DMS53 (cell line): Measurements from ENCODE around the gene DLG2.
"Not testable (repeated sequence)": the region's sequence is repeated elsewhere in the genome, so short reads cannot be mapped to it uniquely, and the experiment has no call there.

Experiments
- DNase-seq: peaks from one replicate; lab custom pipeline; 2025; lab: John Stamatoyannopoulos, UW

Gene DLG2

GRCh38 chr11:83629775-83630174 is 1997.4 kb downstream of the DLG2 start:
- DNase-seq: no peak

GRCh38 chr11:83628622-83629355 is 1998.4 kb downstream of the DLG2 start:
- DNase-seq: no peak

GRCh38 chr11:83625336-83625735 is 2001.8 kb downstream of the DLG2 start:
- DNase-seq: no peak

- DNase-seq: no peak
These were observed 2009.5 kb downstream of the DLG2 start for GRCh38 chr11:83617671-83618070.

DNA sequence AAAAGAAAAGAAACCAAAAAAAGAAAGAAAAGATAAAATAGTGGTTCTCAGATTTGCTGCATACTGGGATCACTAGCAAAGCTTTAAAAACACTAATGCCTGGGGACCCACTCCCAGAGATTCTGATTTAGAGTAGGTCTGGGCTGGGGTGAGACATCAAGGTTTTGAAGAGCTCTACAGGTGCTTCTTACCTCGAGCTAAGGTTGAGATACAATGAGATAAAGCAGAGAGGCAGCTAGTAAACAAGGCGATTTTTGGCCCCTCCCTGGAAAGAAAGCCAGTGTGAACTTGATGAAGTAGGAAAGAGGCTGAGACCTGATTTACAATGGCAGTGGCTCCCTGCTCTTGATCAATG is 2013.4 kb downstream of the DLG2 start:
- DNase-seq: no peak

- no peak for DNase-seq
These were observed 2014.0 kb downstream of the DLG2 start for GRCh38 chr11:83612891-83613766.

DNA sequence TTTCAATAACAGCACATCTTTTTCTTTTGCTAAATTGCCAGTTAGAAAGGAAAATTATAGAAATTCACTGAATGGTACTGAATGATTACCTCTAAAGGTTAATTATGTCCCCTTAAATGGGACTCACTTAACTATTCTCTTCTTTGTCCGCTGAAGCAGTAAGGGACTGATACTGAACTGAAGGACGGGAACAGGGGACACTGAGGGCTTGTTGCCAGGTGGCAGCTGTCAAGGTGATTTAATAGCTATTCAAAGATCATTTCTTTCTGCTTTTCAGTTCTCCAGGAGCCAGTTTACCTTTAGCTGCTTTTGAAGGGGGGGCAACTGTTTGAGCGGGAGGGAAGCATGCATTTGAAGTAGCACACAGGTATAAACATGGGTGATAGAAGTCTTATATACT is 2015.5 kb downstream of the DLG2 start:
- peak; percentile 22 for DNase-seq

DNA sequence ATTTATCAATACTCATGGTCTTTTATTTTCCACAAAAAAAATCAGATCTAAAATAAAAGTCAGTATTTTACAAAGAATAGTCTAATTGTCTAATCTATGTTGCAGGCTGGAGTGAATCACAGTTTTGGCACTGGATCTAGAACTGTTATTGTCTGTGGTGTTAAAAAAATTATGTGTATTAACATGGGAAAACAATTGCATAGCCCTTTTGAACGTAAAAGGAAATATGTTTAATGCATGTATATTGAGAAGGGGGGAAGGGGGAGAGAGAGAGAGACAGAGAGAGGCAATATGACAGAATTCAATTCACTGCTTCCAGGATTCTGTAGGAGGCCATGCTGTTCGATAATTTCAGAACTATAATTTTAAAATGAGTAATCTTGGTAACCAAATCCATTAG is 2016.1 kb downstream of the DLG2 start:
- DNase-seq: no peak

- no peak for DNase-seq
These were observed 2018.0 kb downstream of the DLG2 start for GRCh38 chr11:83609191-83609590.

DNA sequence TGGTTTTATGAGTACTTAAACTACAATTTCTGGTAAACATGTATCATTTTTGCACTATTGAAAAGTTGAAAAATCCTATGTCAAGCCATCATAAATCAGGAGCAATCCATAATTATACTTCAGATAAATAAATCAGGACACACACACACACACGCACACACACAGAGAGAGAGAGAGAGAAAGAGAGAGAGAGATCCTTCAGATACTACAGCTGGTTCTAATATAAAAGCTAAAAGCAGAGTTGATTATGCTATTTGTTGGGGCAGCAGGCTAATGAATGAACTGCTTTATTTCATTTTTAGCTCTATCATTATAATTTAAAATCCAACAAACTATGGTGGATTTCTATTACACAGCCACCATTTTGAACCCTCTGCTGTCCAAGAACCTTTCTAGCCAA is 2018.6 kb downstream of the DLG2 start:
- DNase-seq: no peak

- no peak for DNase-seq
These were observed 2025.1 kb downstream of the DLG2 start for GRCh38 chr11:83601914-83602527.

GRCh38 chr11:83601201-83601913 is 2025.8 kb downstream of the DLG2 start:
- no peak for DNase-seq

GRCh38 chr11:83600661-83601060 is 2026.5 kb downstream of the DLG2 start:
- DNase-seq: no peak

DNA sequence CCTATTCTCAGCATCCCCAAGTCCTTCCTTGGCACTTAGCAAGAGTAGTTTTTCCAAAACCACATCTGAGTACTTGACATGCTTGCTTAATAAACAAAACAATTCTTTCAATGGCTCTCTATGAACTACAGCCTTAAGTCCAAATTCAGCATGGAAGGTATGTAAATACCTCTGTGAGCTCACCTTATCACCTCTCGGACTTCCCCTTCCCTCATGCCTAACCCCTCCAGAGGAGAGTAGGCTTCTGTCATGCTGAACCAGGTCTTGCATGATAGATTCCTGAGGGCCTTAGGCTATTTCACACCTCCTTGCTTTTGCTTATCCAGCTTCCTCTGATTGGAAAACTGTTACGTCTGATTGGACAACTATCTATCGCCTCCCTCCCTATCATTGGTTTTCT is 2028.1 kb downstream of the DLG2 start:
- peak; percentile 53 for DNase-seq

- DNase-seq: not testable (repeated sequence)
These were observed 2039.3 kb downstream of the DLG2 start for GRCh38 chr11:83587797-83588196.

GRCh38 chr11:83583757-83584366 is 2043.3 kb downstream of the DLG2 start:
- DNase-seq: peak; percentile 32

GRCh38 chr11:83574519-83574918 is 2052.6 kb downstream of the DLG2 start:
- DNase-seq: no peak

DNA sequence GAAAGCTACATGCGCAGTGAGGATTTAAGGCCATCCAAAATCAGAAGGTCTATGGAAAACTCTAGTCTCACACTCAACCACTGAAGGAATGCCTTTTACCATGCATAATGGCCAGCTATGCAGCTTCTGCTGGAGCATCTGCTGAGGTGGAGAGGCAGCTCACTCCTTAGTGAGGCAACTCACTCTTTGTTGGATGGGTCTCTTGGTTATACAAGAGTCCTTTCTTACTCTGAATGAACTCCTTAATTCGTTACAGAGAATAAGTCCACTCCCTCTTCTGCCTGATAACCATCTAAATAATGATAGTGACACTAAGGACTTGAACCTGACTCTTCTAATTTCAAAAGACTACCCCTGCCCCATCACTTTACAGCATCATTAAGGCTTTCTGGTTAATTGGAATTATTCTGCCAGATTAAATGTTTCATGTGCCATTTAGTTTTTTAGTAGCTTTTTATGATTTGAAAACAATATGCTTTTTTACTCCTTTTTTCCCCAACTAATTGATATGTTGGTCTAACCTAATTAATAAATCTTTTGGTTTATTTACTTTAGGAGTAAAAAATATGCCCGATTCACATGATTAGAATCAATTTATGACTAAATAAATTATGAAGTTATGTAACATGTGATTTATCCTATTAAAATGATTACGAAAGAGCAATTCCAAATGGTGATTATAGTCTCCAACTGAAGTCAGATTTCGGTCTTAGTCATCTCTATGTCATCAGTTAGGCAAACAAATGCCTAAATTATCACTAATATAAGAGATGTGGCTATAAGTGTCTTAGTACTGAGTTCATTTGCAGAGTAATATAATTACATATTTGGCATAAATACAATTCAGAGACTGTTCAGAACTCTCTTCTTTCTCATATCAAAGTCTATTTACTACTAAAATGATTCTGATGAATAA is 2054.3 kb downstream of the DLG2 start:
- no peak for DNase-seq

GRCh38 chr11:83571302-83571701 is 2055.8 kb downstream of the DLG2 start:
- DNase-seq: no peak

DNA sequence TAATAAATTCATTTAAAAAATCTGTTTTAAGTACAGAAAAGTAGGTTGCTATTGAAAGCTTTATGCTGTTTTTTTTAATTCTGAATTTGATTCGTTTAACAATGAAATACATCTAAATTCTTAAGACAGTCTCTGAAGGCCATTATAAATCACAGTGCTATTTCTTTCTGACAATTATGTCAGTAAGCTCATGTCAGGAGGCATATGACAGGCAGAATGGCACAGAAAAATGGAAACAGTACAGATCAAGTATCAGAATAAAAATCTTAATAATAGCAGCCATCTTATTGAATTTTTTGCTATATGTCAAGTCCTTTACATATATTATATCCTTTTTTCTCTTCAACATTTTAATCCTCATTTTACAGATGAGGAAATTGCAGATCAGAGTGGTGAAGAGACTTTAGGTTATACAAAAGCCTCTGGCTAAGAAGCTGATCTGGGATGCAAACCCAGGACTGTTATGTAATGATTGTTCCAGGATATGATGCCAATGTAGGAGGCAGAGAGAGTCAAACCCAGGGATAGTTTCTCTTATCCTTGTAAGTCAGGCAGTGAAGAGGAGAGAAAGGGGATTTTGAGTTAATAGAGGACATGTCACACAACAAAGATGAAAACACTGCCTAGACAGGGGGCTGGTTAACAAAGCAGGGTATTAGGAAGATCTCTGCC is 2057.9 kb downstream of the DLG2 start:
- no peak for DNase-seq
